ENCODE measurements around the gene DEPDC4. TPM values are rescaled to one million over a fixed set of nuclear protein-coding genes. Genes with fewer than 3 reads are reported as not detected.
"Not testable (repeated sequence)": the region's sequence is repeated elsewhere in the genome, so short reads cannot be mapped to it uniquely, and the experiment has no call there.

DEPDC4 gene
- total and polyA plus RNA-seq, 7 experiments from 2014 or later = 0.64 to 1.3 (median 0.87) TPM

- ChIA-PET POLR2A (no interaction called here), CTCF (no interaction called here)
- no peak for DNase-seq
- Histone ChIP-seq H3K9me3 (ENCODE audit: control insufficient read depth in 2 of 3, low read length in 3 of 3) (no peaks in the 10 kb centered on the region), H3K27me3 (ENCODE audit: control insufficient read depth in 2 of 2, insufficient read depth in 2 of 2, low read length in 2 of 2) (no peaks in the 10 kb centered on the region), H3K27ac (ENCODE audit: low read depth, low read length) (no peak overlapping the region), H3K4me3 (ENCODE audit: low read length) (no peak overlapping the region), H3K4me1 (ENCODE audit: control insufficient read depth in 2 of 2, insufficient read depth in 2 of 2, low read length in 2 of 2) (no peaks in the 10 kb centered on the region), H3K36me3 (ENCODE audit: control insufficient read depth in 2 of 3, insufficient read depth in 3 of 3, low read length in 3 of 3) (no peaks in the 10 kb centered on the region)
- Mint-ChIP-seq H3K9me3 (no peaks in the 10 kb centered on the region), H3K4me3 (no peak overlapping the region), H3K36me3 (no peaks in the 10 kb centered on the region), H3K27me3 (no peaks in the 10 kb centered on the region), H3K27ac (no peak overlapping the region), H3K4me1 (no peaks in the 10 kb centered on the region)
- ATAC-seq = no peak
- intact Hi-C loops (cut with micrococcal nuclease) = loop anchor here (5.0 to 10.0 kb wide), 2 partner anchors 166 to 494 kb away; no protein-coding TSS in a partner anchor
These were observed 28.1 kb downstream of the DEPDC4 start for GRCh38 chr12:100238801-100239200.

- POLR2A ChIA-PET = no interaction called here
- Mint-ChIP-seq H3K9me3 (no peaks in the 10 kb centered on the region), H3K27me3 (no peaks in the 10 kb centered on the region), H3K4me1 (no peaks in the 10 kb centered on the region), H3K27ac (no peak overlapping the region), H3K4me3 (no peak overlapping the region), H3K36me3 (no peaks in the 10 kb centered on the region)
- Histone ChIP-seq H3K27me3 (ENCODE audit: control insufficient read depth in 2 of 2, insufficient read depth in 2 of 2, low read length in 2 of 2) (no peaks in the 10 kb centered on the region), H3K36me3 (ENCODE audit: control insufficient read depth in 2 of 3, insufficient read depth in 3 of 3, low read length in 3 of 3) (no peaks in the 10 kb centered on the region), H3K4me1 (ENCODE audit: control insufficient read depth in 2 of 2, insufficient read depth in 2 of 2, low read length in 2 of 2) (no peaks in the 10 kb centered on the region), H3K27ac (ENCODE audit: low read depth, low read length) (no peak overlapping the region), H3K4me3 (ENCODE audit: low read length) (no peak overlapping the region), H3K9me3 (ENCODE audit: control insufficient read depth in 2 of 3, low read length in 3 of 3) (no peaks in the 10 kb centered on the region)
- CTCF ChIA-PET = interaction anchor here (0.5 to 1.7 kb wide), 6 partner anchors 20 to 1040 kb away, joined by 3 to 5 read pairs (median 4); no protein-coding TSS in a partner anchor
- ATAC-seq (peak; percentile 31), DNase-seq (peak in 5 of 9 donors; percentile 7 to 19 (median 14))
- intact Hi-C loops (cut with micrococcal nuclease) = loop anchor here (1.0 to 10.0 kb wide), 7 partner anchors 170 to 507 kb away; no protein-coding TSS in a partner anchor
These were observed 32.1 kb downstream of the DEPDC4 start for GRCh38 chr12:100234591-100235304.

GRCh38 chr12:100234166-100234565 lies 32.7 kb downstream of the DEPDC4 start:
- H3K9me3 Mint-ChIP-seq = no peaks in the 10 kb centered on the region
- H3K4me3 Mint-ChIP-seq = no peak overlapping the region
- no peaks in the 10 kb centered on the region for H3K36me3 Mint-ChIP-seq
- H3K4me1 Mint-ChIP-seq = no peaks in the 10 kb centered on the region
- Histone ChIP-seq H3K9me3 (ENCODE audit: control insufficient read depth in 2 of 3, low read length in 3 of 3) (no peaks in the 10 kb centered on the region), H3K27ac (ENCODE audit: low read depth, low read length) (no peak overlapping the region), H3K36me3 (ENCODE audit: control insufficient read depth in 2 of 3, insufficient read depth in 3 of 3, low read length in 3 of 3) (no peaks in the 10 kb centered on the region), H3K4me3 (ENCODE audit: low read length) (no peak overlapping the region), H3K4me1 (ENCODE audit: control insufficient read depth in 2 of 2, insufficient read depth in 2 of 2, low read length in 2 of 2) (no peaks in the 10 kb centered on the region), H3K27me3 (ENCODE audit: control insufficient read depth in 2 of 2, insufficient read depth in 2 of 2, low read length in 2 of 2) (no peaks in the 10 kb centered on the region)
- no peak overlapping the region for H3K27ac Mint-ChIP-seq
- H3K27me3 Mint-ChIP-seq = no peaks in the 10 kb centered on the region
- intact Hi-C loops (cut with micrococcal nuclease) = loop anchor here (1.0 to 10.0 kb wide), 6 partner anchors 170 to 507 kb away; no protein-coding TSS in a partner anchor
- CTCF ChIA-PET = interaction anchor here (1.0 to 1.7 kb wide), 4 partner anchors 80 to 438 kb away, joined by 3 to 5 read pairs (median 4); no protein-coding TSS in a partner anchor
- ATAC-seq (no peak), DNase-seq (no peak)
- POLR2A ChIA-PET = no interaction called here

- intact Hi-C loops (cut with micrococcal nuclease) = loop anchor here in 1 of 2 donors (10.0 kb wide), 1 partner anchor 173 kb away; no protein-coding TSS in a partner anchor
- H3K4me3 Mint-ChIP-seq; H3K27me3 Mint-ChIP-seq; H3K27ac ChIP-seq (ENCODE audit: low read depth, low read length); H3K27me3 ChIP-seq (ENCODE audit: control insufficient read depth in 2 of 2, insufficient read depth in 2 of 2, low read length in 2 of 2); H3K4me1 Mint-ChIP-seq; H3K9me3 ChIP-seq (ENCODE audit: control insufficient read depth in 2 of 3, low read length in 3 of 3); H3K4me1 ChIP-seq (ENCODE audit: control insufficient read depth in 2 of 2, insufficient read depth in 2 of 2, low read length in 2 of 2); POLR2A ChIA-PET; H3K36me3 Mint-ChIP-seq; H3K9me3 Mint-ChIP-seq; H3K4me3 ChIP-seq (ENCODE audit: low read length); ATAC-seq; H3K27ac Mint-ChIP-seq; DNase-seq; H3K36me3 ChIP-seq (ENCODE audit: control insufficient read depth in 2 of 3, insufficient read depth in 3 of 3, low read length in 3 of 3): not testable (repeated sequence)
- CTCF ChIA-PET = interaction anchor here (0.7 kb wide), 1 partner anchor 103 kb away, joined by 6 read pairs; no protein-coding TSS in a partner anchor
These were observed 35.0 kb downstream of the DEPDC4 start for GRCh38 chr12:100231873-100232272.

GRCh38 chr12:100229876-100230275 lies 37.0 kb downstream of the DEPDC4 start:
- ChIA-PET POLR2A (interaction anchor here (1.0 kb wide), 1 partner anchor 9 kb away, joined by 3 read pairs; no protein-coding TSS in a partner anchor), CTCF (no interaction called here)
- Histone ChIP-seq H3K4me3 (ENCODE audit: low read length) (no peak overlapping the region), H3K27me3 (ENCODE audit: control insufficient read depth in 2 of 2, insufficient read depth in 2 of 2, low read length in 2 of 2) (no peaks in the 10 kb centered on the region), H3K4me1 (ENCODE audit: control insufficient read depth in 2 of 2, insufficient read depth in 2 of 2, low read length in 2 of 2) (no peaks in the 10 kb centered on the region), H3K9me3 (ENCODE audit: control insufficient read depth in 2 of 3, low read length in 3 of 3) (no peaks in the 10 kb centered on the region), H3K27ac (ENCODE audit: low read depth, low read length) (no peak overlapping the region), H3K36me3 (ENCODE audit: control insufficient read depth in 2 of 3, insufficient read depth in 3 of 3, low read length in 3 of 3) (peaks cover 0 to 8% (median 0%) of the 10 kb centered on the region in 3 experiments)
- intact Hi-C loops (cut with micrococcal nuclease) = loop anchor here in 1 of 2 donors (10.0 kb wide), 1 partner anchor 175 kb away; no protein-coding TSS in a partner anchor
- no peaks in the 10 kb centered on the region for H3K4me1 Mint-ChIP-seq
- H3K9me3 Mint-ChIP-seq = no peaks in the 10 kb centered on the region
- no peak overlapping the region for H3K4me3 Mint-ChIP-seq
- H3K36me3 Mint-ChIP-seq = peaks cover 0 to 5% (median 4%) of the 10 kb centered on the region in 5 donors
- DNase-seq (no peak), ATAC-seq (no peak)
- H3K27ac Mint-ChIP-seq = no peak overlapping the region
- H3K27me3 Mint-ChIP-seq = no peaks in the 10 kb centered on the region

- CTCF ChIA-PET = no interaction called here
- no peaks in the 10 kb centered on the region for H3K27me3 ChIP-seq (ENCODE audit: control insufficient read depth in 2 of 2, insufficient read depth in 2 of 2, low read length in 2 of 2)
- no peak overlapping the region for H3K27ac ChIP-seq (ENCODE audit: low read depth, low read length)
- DNase-seq (no peak), ATAC-seq (no peak)
- POLR2A ChIA-PET = interaction anchor here (1.0 kb wide), 1 partner anchor 8 kb away, joined by 3 read pairs; no protein-coding TSS in a partner anchor
- H3K9me3 ChIP-seq (ENCODE audit: control insufficient read depth in 2 of 3, low read length in 3 of 3) = no peaks in the 10 kb centered on the region
- H3K36me3 ChIP-seq (ENCODE audit: control insufficient read depth in 2 of 3, insufficient read depth in 3 of 3, low read length in 3 of 3) = peaks cover 0 to 15% (median 0%) of the 10 kb centered on the region in 3 experiments
- no peaks in the 10 kb centered on the region for H3K4me1 Mint-ChIP-seq
- intact Hi-C loops (cut with micrococcal nuclease) = no loop called here
- no peaks in the 10 kb centered on the region for H3K4me1 ChIP-seq (ENCODE audit: control insufficient read depth in 2 of 2, insufficient read depth in 2 of 2, low read length in 2 of 2)
- no peaks in the 10 kb centered on the region for H3K9me3 Mint-ChIP-seq
- no peak overlapping the region for H3K27ac Mint-ChIP-seq
- H3K27me3 Mint-ChIP-seq = no peaks in the 10 kb centered on the region
- no peak overlapping the region for H3K4me3 ChIP-seq (ENCODE audit: low read length)
- peaks cover 0 to 5% (median 5%) of the 10 kb centered on the region in 5 donors for H3K36me3 Mint-ChIP-seq
- no peak overlapping the region for H3K4me3 Mint-ChIP-seq
These were observed 37.7 kb downstream of the DEPDC4 start for GRCh38 chr12:100229036-100229635.

Data from naive thymus-derived CD4-positive, alpha-beta T cell (primary cell).